HepG2 (cell line): ENCODE results near the gene AKTIP. TPM values are rescaled to one million over a fixed set of nuclear protein-coding genes. Genes with fewer than 3 reads are reported as not detected.

Source experiments
- ATAC-seq: fragments of 200-7000 bp; cut with Tn5 transposase; 3 replicates; pipeline ENCODE4 v1.9.1; 2020; ENCODE audit warnings: mild to moderate bottlenecking, moderate library complexity
- BruUV-seq: library from RNA; stranded (reverse); fragments of 400-500 nt; replicated peaks from 2 replicates; lab custom pipeline; 2021; lab: Mats Ljungman, UMichigan
- CTCF ChIA-PET: fragments of 300-600 bp; formaldehyde crosslinking; extraction: SDS; loops from one replicate; lab custom pipeline; 2021; ENCODE audit warnings: low total read pairs, inconsistent platforms, low intra/inter-chr PET ratio; lab: Yijun Ruan, JAX
- POLR2A ChIA-PET: fragments of 350-600 bp; sonication (Branson Sonifier 250); formaldehyde crosslinking; loops from one replicate; lab custom pipeline; 2020; ENCODE audit warnings: antibody characterized with exemption, inconsistent platforms; lab: Yijun Ruan, JAX
- DNase-seq: peaks from one replicate; pipeline ENCODE4 v3.0.0-alpha.2; 2015; ENCODE audit warnings: low spot score
- FAIRE-seq: peaks from 3 replicates; lab custom pipeline; 2011; peaks lifted over from hg19 to GRCh38; lab: Jason Lieb, UNC
- H2AFZ ChIP-seq: one replicate; pipeline ENCODE4 v1.6.1; 2011; ENCODE audit warnings: low read length, inconsistent platforms
- H3K27ac ChIP-seq: fragments of 300-600 bp; 3 replicates; pipeline ENCODE4 v1.8.0; 2011; ENCODE audit warnings: mixed run types, mild to moderate bottlenecking, mixed read lengths, low read length, inconsistent platforms; ENCODE audit not compliant: insufficient read depth; ENCODE audit errors: extremely low read length
- H3K27me3 ChIP-seq, 2 experiments: fragments of 200-600 bp in 1 of 2; 2 replicates in 1 of 2; 3 replicates in 1 of 2; pipeline versions ENCODE4 v1.6.0 to v1.8.0; 2011; ENCODE audit warnings: low read length in 2 of 2, mild to moderate bottlenecking in 2 of 2, moderate library complexity in 2 of 2, inconsistent platforms in 1 of 2; ENCODE audit not compliant: insufficient read depth in 2 of 2, control insufficient read depth in 1 of 2
- H3K36me3 ChIP-seq, 2 experiments: fragments of 200-600 bp in 1 of 2; replicated peaks in 1 of 2; 2 replicates in 1 of 2; 3 replicates in 1 of 2; pipeline versions ENCODE4 v1.5.1 to v1.8.0; 2011; ENCODE audit warnings: low read length in 2 of 2, inconsistent platforms in 1 of 2; ENCODE audit not compliant: insufficient read depth in 2 of 2, control insufficient read depth in 1 of 2
- H3K4me1 ChIP-seq: 2 replicates; pipeline ENCODE4 v1.5.1; 2012; ENCODE audit warnings: low read length, inconsistent platforms; ENCODE audit not compliant: insufficient read depth
- H3K4me2 ChIP-seq: 2 replicates; pipeline ENCODE4 v1.6.0; 2011; ENCODE audit warnings: low read depth, low read length, inconsistent platforms
- H3K4me3 ChIP-seq, 3 experiments: fragments of 200-600 bp in 1 of 3; sonication (generic), shearing (Covaris generic) in 1 of 3; replicated peaks in 1 of 3; 2 replicates each; pipeline ENCODE4 v1.5.1; 2011 to 2016; ENCODE audit warnings: low read length in 3 of 3, inconsistent platforms in 2 of 3, low read depth in 2 of 3, mild to moderate bottlenecking in 2 of 3, control low read depth in 1 of 3, mixed read lengths in 1 of 3; ENCODE audit not compliant: insufficient read depth in 1 of 3
- H3K79me2 ChIP-seq: one replicate; pipeline ENCODE4 v1.6.1; 2011; ENCODE audit warnings: low read length, inconsistent platforms; ENCODE audit not compliant: insufficient read depth
- H3K9ac ChIP-seq: 2 replicates; pipeline ENCODE4 v1.6.0; 2011; ENCODE audit warnings: mild to moderate bottlenecking, low read depth, low read length, inconsistent platforms; ENCODE audit not compliant: insufficient read depth
- H3K9me3 ChIP-seq: 2 replicates; pipeline ENCODE4 v1.5.1; 2012; ENCODE audit warnings: mild to moderate bottlenecking, low read length
- H4K20me1 ChIP-seq: 2 replicates; pipeline ENCODE4 v1.6.0; 2011; ENCODE audit warnings: inconsistent platforms, mild to moderate bottlenecking, low read length, moderate library complexity; ENCODE audit not compliant: insufficient read depth
- ATF1 ChIP-seq: IDR thresholded peaks from 2 replicates; pipeline ENCODE4 v1.6.1; 2016; ENCODE audit warnings: mild to moderate bottlenecking, control low read depth
- DNMT1 ChIP-seq: sonication (generic); formaldehyde crosslinking; IDR thresholded peaks from 2 replicates; pipeline ENCODE4 v1.5.1; 2020; ENCODE audit warnings: mild to moderate bottlenecking, missing genetic modification reagents
- MBD4 ChIP-seq: IDR thresholded peaks from 2 replicates; pipeline ENCODE4 v1.6.1; 2012; ENCODE audit warnings: low read length, inconsistent platforms, borderline replicate concordance
- MXI1 ChIP-seq: IDR thresholded peaks from 3 replicates; pipeline ENCODE4 v1.6.1; 2012; ENCODE audit warnings: low read depth, low read length, inconsistent platforms, borderline replicate concordance
- POLR2AphosphoS5 ChIP-seq: IDR thresholded peaks from 2 replicates; pipeline ENCODE4 v1.6.1; 2012; ENCODE audit warnings: low read depth, low read length
- SAP130 ChIP-seq: IDR thresholded peaks from 2 replicates; pipeline ENCODE4 v1.6.1; 2016; ENCODE audit warnings: low read depth
- SOX5 ChIP-seq: IDR thresholded peaks from 2 replicates; pipeline ENCODE4 v1.6.1; 2016; ENCODE audit warnings: borderline replicate concordance
- TCF7L2 ChIP-seq: IDR thresholded peaks from 2 replicates; pipeline ENCODE4 v1.6.1; 2011; ENCODE audit warnings: mild to moderate bottlenecking, low read depth, low read length, moderate library complexity
- ZBTB25 ChIP-seq: IDR thresholded peaks from 2 replicates; pipeline ENCODE4 v1.6.1; 2018; ENCODE audit warnings: missing genetic modification reagents
- ZNF431 ChIP-seq: sonication (generic); formaldehyde crosslinking; IDR thresholded peaks from 2 replicates; pipeline ENCODE4 v1.9.0; 2022; ENCODE audit warnings: missing genetic modification reagents, low read depth, mild to moderate bottlenecking, borderline replicate concordance
- ZNF510 ChIP-seq: sonication (generic); formaldehyde crosslinking; IDR thresholded peaks from 2 replicates; pipeline ENCODE4 v1.4.0; 2020; ENCODE audit warnings: low read depth, mild to moderate bottlenecking, missing genetic modification reagents
- ZNF816 ChIP-seq: sonication (generic); formaldehyde crosslinking; IDR thresholded peaks from 2 replicates; pipeline ENCODE4 v1.8.0; 2022; ENCODE audit warnings: missing genetic modification reagents, mild to moderate bottlenecking, borderline replicate concordance
- WGBS: methylation state at CpG from one replicate; pipeline ENCODE4 v1.1.6; 2017; ENCODE audit warnings: low lambda C conversion rate; 5-methylcytosine and 5-hydroxymethylcytosine counted together
- in situ Hi-C: cut with HindIII; loops from 2 replicates; pipeline ENCODE4 v1.10.0; 2017; ENCODE audit warnings: low pct_unique_long_range_greater_than_20kb; ENCODE audit not compliant: extremely low pct_ligation_motif_present
- intact Hi-C: fragments of 100-400 bp; cut with micrococcal nuclease; formaldehyde crosslinking; loops from one replicate; pipeline ENCODE4 v1.10.0; 2022; ENCODE audit not compliant: unreplicated experiment
- polyA plus RNA-seq, 8 experiments: library from polyadenylated mRNA; depleted of rRNA in 3 of 8; stranded (reverse) in 7 of 8; unstranded in 1 of 8; fragments of >200 nt; fragmentation: Illumina TruSeq in 4 of 8; extraction: Trizol in 4 of 8; gene quantifications; 2 replicates each; pipeline versions ENCODE4 v1.2.1 to v1.2.3, GENCODE V29; 2011 to 2016; ENCODE audit warnings: low read depth in 4 of 8, missing spikeins in 1 of 8, mixed read lengths in 1 of 8; ENCODE audit not compliant: insufficient read depth in 1 of 8
- total RNA-seq, 5 experiments: library from RNA; depleted of rRNA; stranded (reverse); fragments of >200 nt; fragmentation: Illumina TruSeq; extraction: Trizol; gene quantifications; 2 replicates each; pipeline ENCODE4 v1.2.3, GENCODE V29; 2016; ENCODE audit warnings: low read depth in 1 of 5
- TF ChIP-seq, protein P1 (sequence below): sonication (generic); formaldehyde crosslinking; conservative IDR thresholded peaks from 2 replicates; pipeline ENCODE4 v1.4.0; 2020; ENCODE audit warnings: mild to moderate bottlenecking, missing genetic modification reagents, moderate library complexity
- TF ChIP-seq, protein P2 (sequence below): conservative IDR thresholded peaks from 2 replicates; pipeline ENCODE4 v1.6.1; 2018; ENCODE audit warnings: missing genetic modification reagents
- TF ChIP-seq, protein P3 (sequence below): sonication (generic); formaldehyde crosslinking; IDR thresholded peaks from 2 replicates; pipeline ENCODE4 v1.4.0; 2020; ENCODE audit warnings: missing genetic modification reagents

Gene AKTIP
- total and polyA plus RNA-seq, 2 of the 13 experiments (the other 11 are each of a cell fraction or from before 2014, with no cell fraction given), result 28.8 to 49.0 TPM

DNA sequence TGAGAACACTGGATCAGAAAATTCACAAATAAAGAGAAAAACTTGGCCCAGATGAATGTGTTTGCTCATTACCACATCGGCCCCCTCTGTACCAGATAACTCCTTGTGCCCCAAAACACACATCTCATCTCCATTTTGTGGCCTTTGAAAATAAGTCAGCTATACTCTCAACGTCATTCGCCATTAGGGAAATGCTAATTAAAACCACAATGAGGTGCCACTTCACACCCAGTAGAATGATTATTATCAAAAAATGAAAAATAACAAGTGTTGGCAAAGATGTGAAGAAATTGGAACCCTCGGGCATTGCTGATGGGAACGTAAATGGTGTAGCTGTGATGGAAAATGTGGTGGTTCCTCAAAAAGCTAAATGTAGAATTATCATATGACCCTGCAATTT lies 34.6 kb upstream of the AKTIP start:
- Histone ChIP-seq H3K27ac (no peak overlapping the region), H3K9ac (no peak overlapping the region), H3K27me3 (no peaks in the 10 kb centered on the region), H3K36me3 (no peaks in the 10 kb centered on the region), H3K79me2 (no peaks in the 10 kb centered on the region), H4K20me1 (no peaks in the 10 kb centered on the region), H2AFZ (no peak overlapping the region), H3K4me1 (peaks cover 65% of the 10 kb centered on the region), H3K9me3 (no peaks in the 10 kb centered on the region), H3K4me2 (no peak overlapping the region), H3K4me3 (no peak overlapping the region)
- 68% methylated on average over 5 of the region's 5 CpGs for WGBS
- ATAC-seq (no peak), FAIRE-seq (no peak), DNase-seq (no peak)
- POLR2A ChIA-PET, result interaction anchor here (1.6 kb wide), 1 partner anchor 14 kb away, joined by 4 read pairs; no protein-coding TSS in a partner anchor
- BruUV-seq, result no TSS peak
- in situ Hi-C loops, result no loop called here
- intact Hi-C loops, result no loop called here
- CTCF ChIA-PET, result no interaction called here
- TF ChIP-seq SOX5 (CRISPR knock-in tag) (no peak), ZNF431 (no peak), ZNF510 (CRISPR knock-in tag) (no peak), SAP130 (no peak), TCF7L2 (no peak), MXI1 (no peak), ATF1 (CRISPR knock-in tag) (no peak), DNMT1 (CRISPR knock-in tag) (no peak), MBD4 (no peak), ZNF816 (no peak), POLR2AphosphoS5 (no peak), ZBTB25 (CRISPR knock-in tag) (no peak)
- TF ChIP-seq, protein P1, sequence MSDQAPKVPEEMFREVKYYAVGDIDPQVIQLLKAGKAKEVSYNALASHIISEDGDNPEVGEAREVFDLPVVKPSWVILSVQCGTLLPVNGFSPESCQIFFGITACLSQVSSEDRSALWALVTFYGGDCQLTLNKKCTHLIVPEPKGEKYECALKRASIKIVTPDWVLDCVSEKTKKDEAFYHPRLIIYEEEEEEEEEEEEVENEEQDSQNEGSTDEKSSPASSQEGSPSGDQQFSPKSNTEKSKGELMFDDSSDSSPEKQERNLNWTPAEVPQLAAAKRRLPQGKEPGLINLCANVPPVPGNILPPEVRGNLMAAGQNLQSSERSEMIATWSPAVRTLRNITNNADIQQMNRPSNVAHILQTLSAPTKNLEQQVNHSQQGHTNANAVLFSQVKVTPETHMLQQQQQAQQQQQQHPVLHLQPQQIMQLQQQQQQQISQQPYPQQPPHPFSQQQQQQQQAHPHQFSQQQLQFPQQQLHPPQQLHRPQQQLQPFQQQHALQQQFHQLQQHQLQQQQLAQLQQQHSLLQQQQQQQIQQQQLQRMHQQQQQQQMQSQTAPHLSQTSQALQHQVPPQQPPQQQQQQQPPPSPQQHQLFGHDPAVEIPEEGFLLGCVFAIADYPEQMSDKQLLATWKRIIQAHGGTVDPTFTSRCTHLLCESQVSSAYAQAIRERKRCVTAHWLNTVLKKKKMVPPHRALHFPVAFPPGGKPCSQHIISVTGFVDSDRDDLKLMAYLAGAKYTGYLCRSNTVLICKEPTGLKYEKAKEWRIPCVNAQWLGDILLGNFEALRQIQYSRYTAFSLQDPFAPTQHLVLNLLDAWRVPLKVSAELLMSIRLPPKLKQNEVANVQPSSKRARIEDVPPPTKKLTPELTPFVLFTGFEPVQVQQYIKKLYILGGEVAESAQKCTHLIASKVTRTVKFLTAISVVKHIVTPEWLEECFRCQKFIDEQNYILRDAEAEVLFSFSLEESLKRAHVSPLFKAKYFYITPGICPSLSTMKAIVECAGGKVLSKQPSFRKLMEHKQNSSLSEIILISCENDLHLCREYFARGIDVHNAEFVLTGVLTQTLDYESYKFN, result no peak
- TF ChIP-seq, protein P2, sequence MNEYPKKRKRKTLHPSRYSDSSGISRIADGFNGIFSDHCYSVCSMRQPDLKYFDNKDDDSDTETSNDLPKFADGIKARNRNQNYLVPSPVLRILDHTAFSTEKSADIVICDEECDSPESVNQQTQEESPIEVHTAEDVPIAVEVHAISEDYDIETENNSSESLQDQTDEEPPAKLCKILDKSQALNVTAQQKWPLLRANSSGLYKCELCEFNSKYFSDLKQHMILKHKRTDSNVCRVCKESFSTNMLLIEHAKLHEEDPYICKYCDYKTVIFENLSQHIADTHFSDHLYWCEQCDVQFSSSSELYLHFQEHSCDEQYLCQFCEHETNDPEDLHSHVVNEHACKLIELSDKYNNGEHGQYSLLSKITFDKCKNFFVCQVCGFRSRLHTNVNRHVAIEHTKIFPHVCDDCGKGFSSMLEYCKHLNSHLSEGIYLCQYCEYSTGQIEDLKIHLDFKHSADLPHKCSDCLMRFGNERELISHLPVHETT (CRISPR knock-in tag), result no peak
- TF ChIP-seq, protein P3, sequence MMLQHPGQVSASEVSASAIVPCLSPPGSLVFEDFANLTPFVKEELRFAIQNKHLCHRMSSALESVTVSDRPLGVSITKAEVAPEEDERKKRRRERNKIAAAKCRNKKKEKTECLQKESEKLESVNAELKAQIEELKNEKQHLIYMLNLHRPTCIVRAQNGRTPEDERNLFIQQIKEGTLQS (CRISPR knock-in tag), result no peak
